Panc1 (cell line): ENCODE measurements around the gene AHSP. TPM values are rescaled to one million over a fixed set of nuclear protein-coding genes. Genes with fewer than 3 reads are reported as not detected.

Experiments used
- ATAC-seq: fragments of 200-7000 bp; cut with Tn5 transposase; 2 replicates; pipeline ENCODE4 v1.9.1; 2020; ENCODE audit warnings: mild to moderate bottlenecking, moderate library complexity
- BruUV-seq: library from RNA; stranded (reverse); fragments of 400-500 nt; replicated peaks from 2 replicates; lab custom pipeline; 2021; lab: Mats Ljungman, UMichigan
- CTCF ChIA-PET: fragments of 300-600 bp; sonication (Branson Sonifier 250); formaldehyde crosslinking; loops from one replicate; lab custom pipeline; 2022; ENCODE audit warnings: antibody characterized with exemption; lab: Charles Lee
- POLR2A ChIA-PET: fragments of 300-600 bp; sonication (Branson Sonifier 250); formaldehyde crosslinking; loops from one replicate; lab custom pipeline; 2022; ENCODE audit warnings: antibody characterized with exemption; lab: Charles Lee
- DNase-seq: peaks from one replicate; pipeline ENCODE4 v3.0.0-alpha.2; 2010; ENCODE audit warnings: low read depth, low spot score
- H3K27ac ChIP-seq: 2 replicates; pipeline ENCODE4 v1.5.1; 2011; ENCODE audit warnings: mild to moderate bottlenecking, low read length, inconsistent platforms
- H3K27me3 ChIP-seq: fragments of 200-500 bp; sonication (Bioruptor generic); 2 replicates; pipeline ENCODE4 v1.6.0; 2014; ENCODE audit warnings: low read length, inconsistent platforms; ENCODE audit not compliant: control insufficient read depth, insufficient read depth
- H3K36me3 ChIP-seq: fragments of 200-500 bp; sonication (Bioruptor generic); 2 replicates; pipeline ENCODE4 v1.5.1; 2014; ENCODE audit warnings: inconsistent platforms, mild to moderate bottlenecking, low read length, moderate library complexity; ENCODE audit not compliant: control insufficient read depth, insufficient read depth
- H3K4me1 ChIP-seq: 2 replicates; pipeline ENCODE4 v1.5.1; 2011; ENCODE audit warnings: inconsistent platforms, mild to moderate bottlenecking, low read length, moderate library complexity; ENCODE audit not compliant: control insufficient read depth, insufficient read depth
- H3K4me3 ChIP-seq, 2 experiments: 2 replicates each; pipeline ENCODE4 v1.5.1; 2011 to 2012; ENCODE audit warnings: low read depth in 2 of 2, low read length in 2 of 2, mild to moderate bottlenecking in 2 of 2, inconsistent platforms in 1 of 2, moderate library complexity in 1 of 2
- H3K9me3 ChIP-seq: fragments of 200-500 bp; sonication (Bioruptor generic); 2 replicates; pipeline ENCODE4 v1.5.1; 2014; ENCODE audit warnings: low read depth, mild to moderate bottlenecking, inconsistent platforms, low read length, moderate library complexity; ENCODE audit not compliant: control insufficient read depth, insufficient read depth
- CTCF ChIP-seq: fragments of 450-650 bp; IDR thresholded peaks from 2 replicates; pipeline ENCODE4 v1.5.1; 2017; ENCODE audit warnings: mild to moderate bottlenecking
- POLR2AphosphoS5 ChIP-seq: IDR thresholded peaks from 2 replicates; pipeline ENCODE4 v1.6.1; 2012; ENCODE audit warnings: mild to moderate bottlenecking, low read depth, low read length, moderate library complexity
- SIN3A ChIP-seq: IDR thresholded peaks from 2 replicates; pipeline ENCODE4 v1.6.1; 2012; ENCODE audit warnings: low read depth, mild to moderate bottlenecking, low read length, moderate library complexity, borderline replicate concordance; ENCODE audit not compliant: insufficient read depth
- TCF7L2 ChIP-seq: IDR thresholded peaks from 2 replicates; pipeline ENCODE4 v1.6.1; 2011; ENCODE audit warnings: mild to moderate bottlenecking, low read depth, low read length, inconsistent platforms
- in situ Hi-C: cut with HindIII; loops from 2 replicates; pipeline ENCODE4 v1.10.0; 2016; ENCODE audit warnings: low sequenced_read_pairs, low pct_unique_long_range_greater_than_20kb
- intact Hi-C: fragments of 100-400 bp; cut with micrococcal nuclease; formaldehyde crosslinking; loops from one replicate; pipeline ENCODE4 v1.10.0; 2022; ENCODE audit not compliant: unreplicated experiment
- total RNA-seq: library from RNA; stranded (reverse); gene quantifications from one replicate; pipeline ENCODE4 v1.2.1, GENCODE V29; 2021; ENCODE audit not compliant: unreplicated experiment
- TF ChIP-seq, protein P1 (sequence below), 2 experiments: IDR thresholded peaks; 2 replicates each; pipeline ENCODE4 v1.6.1; 2011 to 2012; ENCODE audit warnings: low read depth in 2 of 2, control low read depth in 1 of 2, low read length in 1 of 2, mild to moderate bottlenecking in 1 of 2, moderate library complexity in 1 of 2; ENCODE audit not compliant: insufficient read depth in 1 of 2

Gene AHSP
- total RNA-seq, 1 experiment from 2014 or later: not detected

- in situ Hi-C loops: no loop called here
- Histone ChIP-seq H3K36me3 (no peaks in the 10 kb centered on the region), H3K27ac (no peak overlapping the region), H3K4me1 (no peaks in the 10 kb centered on the region), H3K27me3 (no peaks in the 10 kb centered on the region), H3K9me3 (no peaks in the 10 kb centered on the region), H3K4me3 (no peak overlapping the region)
- DNase-seq (no peak), ATAC-seq (no peak)
- CTCF ChIA-PET: no interaction called here
- POLR2A ChIA-PET: no interaction called here
- intact Hi-C loops: no loop called here
- TF ChIP-seq TCF7L2: no peak
- TF ChIP-seq SIN3A: no peak
- TF ChIP-seq CTCF: no peak
- TF ChIP-seq POLR2AphosphoS5: no peak
- TF ChIP-seq, protein P1, sequence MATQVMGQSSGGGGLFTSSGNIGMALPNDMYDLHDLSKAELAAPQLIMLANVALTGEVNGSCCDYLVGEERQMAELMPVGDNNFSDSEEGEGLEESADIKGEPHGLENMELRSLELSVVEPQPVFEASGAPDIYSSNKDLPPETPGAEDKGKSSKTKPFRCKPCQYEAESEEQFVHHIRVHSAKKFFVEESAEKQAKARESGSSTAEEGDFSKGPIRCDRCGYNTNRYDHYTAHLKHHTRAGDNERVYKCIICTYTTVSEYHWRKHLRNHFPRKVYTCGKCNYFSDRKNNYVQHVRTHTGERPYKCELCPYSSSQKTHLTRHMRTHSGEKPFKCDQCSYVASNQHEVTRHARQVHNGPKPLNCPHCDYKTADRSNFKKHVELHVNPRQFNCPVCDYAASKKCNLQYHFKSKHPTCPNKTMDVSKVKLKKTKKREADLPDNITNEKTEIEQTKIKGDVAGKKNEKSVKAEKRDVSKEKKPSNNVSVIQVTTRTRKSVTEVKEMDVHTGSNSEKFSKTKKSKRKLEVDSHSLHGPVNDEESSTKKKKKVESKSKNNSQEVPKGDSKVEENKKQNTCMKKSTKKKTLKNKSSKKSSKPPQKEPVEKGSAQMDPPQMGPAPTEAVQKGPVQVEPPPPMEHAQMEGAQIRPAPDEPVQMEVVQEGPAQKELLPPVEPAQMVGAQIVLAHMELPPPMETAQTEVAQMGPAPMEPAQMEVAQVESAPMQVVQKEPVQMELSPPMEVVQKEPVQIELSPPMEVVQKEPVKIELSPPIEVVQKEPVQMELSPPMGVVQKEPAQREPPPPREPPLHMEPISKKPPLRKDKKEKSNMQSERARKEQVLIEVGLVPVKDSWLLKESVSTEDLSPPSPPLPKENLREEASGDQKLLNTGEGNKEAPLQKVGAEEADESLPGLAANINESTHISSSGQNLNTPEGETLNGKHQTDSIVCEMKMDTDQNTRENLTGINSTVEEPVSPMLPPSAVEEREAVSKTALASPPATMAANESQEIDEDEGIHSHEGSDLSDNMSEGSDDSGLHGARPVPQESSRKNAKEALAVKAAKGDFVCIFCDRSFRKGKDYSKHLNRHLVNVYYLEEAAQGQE (IDR thresholded peaks at IDR 0.05; ENCODE audit: insufficient read depth in 1 of 2, low read depth in 2 of 2, low read length in 1 of 2): no peak
- no TSS peak for BruUV-seq
Measured at GRCh38 chr16:31568577-31569359, 41.1 kb downstream of the AHSP start.

DNA sequence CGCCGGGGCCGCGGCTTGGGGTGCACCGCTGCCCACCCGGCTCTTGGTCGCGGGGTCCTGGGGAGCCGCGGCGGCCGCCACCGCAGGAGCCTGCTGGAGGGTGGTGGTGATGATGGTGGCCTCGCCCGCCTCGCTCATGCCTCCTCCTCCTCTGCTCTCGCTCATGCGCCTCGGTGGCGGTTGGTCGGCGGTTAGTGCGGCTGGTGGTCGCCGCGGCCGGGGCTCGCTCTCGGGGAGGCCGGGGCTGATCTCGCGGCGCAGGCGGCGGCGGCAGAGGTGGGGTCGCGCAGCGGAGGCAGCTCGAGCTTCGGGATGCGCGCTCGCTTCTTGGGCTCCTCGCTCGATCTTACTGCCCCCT is 41.6 kb downstream of the AHSP start:
- H3K9me3 ChIP-seq: no peaks in the 10 kb centered on the region
- in situ Hi-C loops: no loop called here
- ATAC-seq: no peak

More for the DNA sequence above, 41.6 kb downstream of the AHSP start:
- DNase-seq: no peak
- no TSS peak for BruUV-seq
- Histone ChIP-seq H3K4me3 (no peak overlapping the region), H3K4me1 (no peaks in the 10 kb centered on the region), H3K36me3 (no peaks in the 10 kb centered on the region), H3K27me3 (no peaks in the 10 kb centered on the region), H3K27ac (no peak overlapping the region)
- ChIA-PET POLR2A (no interaction called here), CTCF (no interaction called here)
- TF ChIP-seq, protein P1 (IDR thresholded peaks at IDR 0.05; ENCODE audit: insufficient read depth in 1 of 2, low read depth in 2 of 2, low read length in 1 of 2): no peak
- TF ChIP-seq SIN3A (no peak), TCF7L2 (no peak), CTCF (no peak), POLR2AphosphoS5 (no peak)
- intact Hi-C loops: no loop called here
